Activated CD4-positive, alpha-beta T cell treated with anti-CD3 and anti-CD28 coated beads, Interleukin-2, amount 50 U/mL, for 24 hours (primary cell): ENCODE measurements around the gene FAM47C.
"Not testable (repeated sequence)": the region's sequence is repeated elsewhere in the genome, so short reads cannot be mapped to it uniquely, and the experiment has no call there.

ENCODE experiments used
- DNase-seq, 2 donors: peaks; one replicate each; pipeline ENCODE4 v3.0.0-alpha.2; 2020; ENCODE audit warnings: low read depth in 1 of 2, low spot score in 1 of 2

The FAM47C gene

DNA sequence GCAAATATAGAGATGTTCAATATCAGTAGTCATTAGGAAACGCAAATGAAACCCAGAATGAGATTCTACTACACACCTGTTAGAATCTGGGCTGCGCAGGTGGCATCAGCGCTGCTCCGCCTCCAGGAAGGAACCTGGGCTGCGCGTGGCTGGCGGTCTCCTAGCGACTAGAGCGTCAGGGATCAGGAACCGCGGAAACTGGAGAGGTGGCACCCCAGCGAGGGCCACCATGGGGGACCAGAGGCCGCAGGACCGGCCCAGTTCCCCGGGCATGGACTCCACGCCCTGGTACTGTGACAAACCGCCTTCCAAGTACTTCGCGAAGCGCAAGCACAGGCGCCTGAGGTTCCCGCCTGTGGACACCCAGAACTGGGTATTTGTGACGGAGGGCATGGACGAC is at the start of gene FAM47C:
FAM47C (plus strand) TSS at position 185 of the 400 bp plus-strand sequence; CDS start at position 230, 45 bp downstream.
- not testable (repeated sequence) for DNase-seq

DNA sequence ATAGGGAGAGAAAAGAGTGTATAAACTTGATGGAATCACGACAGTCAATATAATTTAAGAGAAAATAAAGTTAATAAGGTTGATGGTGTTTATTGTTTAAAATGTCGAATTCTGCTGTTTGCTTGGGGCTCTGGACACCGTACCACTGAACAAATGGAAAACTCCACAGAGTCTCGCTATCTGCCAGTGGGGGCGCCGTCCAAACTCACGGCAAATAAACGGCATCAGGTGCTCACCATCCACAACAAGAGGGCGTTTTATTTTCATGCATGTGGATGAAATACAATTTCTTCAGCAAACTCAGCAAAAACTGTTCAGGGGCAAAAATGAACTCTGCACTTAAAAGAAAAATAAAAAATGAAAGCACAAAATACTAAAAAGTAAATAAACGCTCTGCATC is 46.6 kb upstream of the FAM47C start:
- DNase-seq = no peak

DNA sequence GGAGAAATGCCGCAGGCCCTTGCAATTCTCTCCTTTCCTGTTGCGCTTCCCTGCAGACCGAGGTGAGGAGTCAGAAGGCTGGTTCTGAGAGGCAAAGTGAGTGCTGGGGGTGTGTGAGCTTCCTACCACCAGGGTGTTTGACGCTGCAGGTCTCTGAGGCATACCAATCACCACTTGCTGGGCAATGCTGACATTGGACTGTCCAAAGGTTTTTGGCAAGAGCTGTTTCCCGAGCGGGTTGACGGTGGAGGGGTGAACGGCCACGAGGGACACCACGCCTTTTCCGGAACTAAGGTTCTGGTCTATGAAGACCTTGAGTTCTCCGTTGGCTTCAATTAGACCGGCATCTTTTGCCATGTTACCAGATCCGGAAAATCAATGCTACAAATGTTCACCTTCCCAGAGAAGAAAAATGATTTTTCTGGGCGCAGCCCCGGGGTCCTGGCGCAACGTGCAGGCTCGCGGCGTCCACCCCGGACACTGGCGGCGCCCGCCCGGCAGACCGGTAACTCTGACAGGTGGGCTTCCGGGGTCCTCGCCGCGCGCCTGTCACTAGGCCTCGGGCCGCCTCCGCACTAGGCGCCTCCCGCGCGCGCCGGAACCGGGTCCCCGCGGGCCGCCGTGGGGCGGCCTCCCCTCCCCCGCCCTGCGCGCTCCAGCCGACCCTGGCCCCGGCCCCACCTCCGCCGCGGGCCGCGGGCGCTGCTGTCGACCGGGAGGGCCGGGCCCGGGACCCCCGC is 44.9 kb upstream of the FAM47C start:
- DNase-seq = no peak

DNA sequence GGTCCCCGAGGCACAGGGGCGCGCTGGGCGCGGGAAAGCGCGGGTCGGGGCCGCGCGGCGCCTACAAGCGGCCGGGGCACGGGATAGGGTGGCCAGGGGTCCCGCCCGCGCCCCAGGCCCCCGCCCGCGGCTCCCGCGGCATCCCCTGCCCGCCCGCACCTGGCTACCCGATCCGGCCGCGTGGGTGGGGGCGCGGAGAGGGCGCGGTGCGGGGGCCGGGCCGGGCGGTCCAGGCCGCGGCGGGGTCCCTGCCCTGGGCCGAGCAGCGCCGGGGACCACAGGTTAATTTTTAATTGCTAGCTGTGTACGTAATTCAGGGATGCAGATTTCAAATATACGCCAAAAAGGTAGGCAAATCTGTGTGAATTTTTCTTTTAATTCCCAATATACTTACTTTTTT is 44.3 kb upstream of the FAM47C start:
- DNase-seq = no peak

DNA sequence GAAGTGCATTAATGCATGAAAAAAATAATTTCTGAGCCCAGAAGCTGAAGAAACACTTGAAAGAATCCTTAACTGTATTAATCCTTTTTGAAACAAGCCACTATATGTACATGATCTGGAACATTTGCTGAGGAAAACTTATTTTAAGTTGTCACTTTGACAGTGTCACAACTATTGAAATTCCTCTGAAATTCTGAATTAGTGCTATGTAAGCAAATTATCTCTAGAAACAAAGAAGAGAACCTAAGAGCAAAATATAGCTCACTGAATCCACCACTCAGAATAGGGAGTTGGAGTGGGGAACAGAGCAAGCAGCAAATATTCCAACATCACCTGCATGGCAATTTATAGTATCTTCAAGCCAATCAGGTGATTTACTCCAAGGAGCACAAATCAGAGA is 34.6 kb upstream of the FAM47C start:
- DNase-seq = no peak

DNA sequence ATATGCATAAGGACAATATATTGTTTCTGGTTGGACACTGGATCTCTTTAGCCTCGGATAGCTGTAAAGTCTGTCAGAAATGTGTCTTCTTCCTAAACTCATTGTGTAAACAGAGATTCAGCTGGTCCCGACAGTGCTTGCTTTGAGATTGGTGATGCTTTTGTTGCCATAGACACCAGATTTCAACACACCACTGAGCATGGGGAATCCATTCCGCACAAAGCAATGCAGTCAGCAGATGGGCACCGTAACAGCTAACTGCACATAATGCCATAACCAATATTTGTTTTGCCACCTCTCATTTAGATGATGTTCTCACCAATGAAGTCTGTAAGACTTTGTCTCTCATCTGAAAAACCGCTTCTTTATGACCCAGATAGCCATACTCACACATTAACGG is 33.3 kb upstream of the FAM47C start:
- DNase-seq = no peak

DNA sequence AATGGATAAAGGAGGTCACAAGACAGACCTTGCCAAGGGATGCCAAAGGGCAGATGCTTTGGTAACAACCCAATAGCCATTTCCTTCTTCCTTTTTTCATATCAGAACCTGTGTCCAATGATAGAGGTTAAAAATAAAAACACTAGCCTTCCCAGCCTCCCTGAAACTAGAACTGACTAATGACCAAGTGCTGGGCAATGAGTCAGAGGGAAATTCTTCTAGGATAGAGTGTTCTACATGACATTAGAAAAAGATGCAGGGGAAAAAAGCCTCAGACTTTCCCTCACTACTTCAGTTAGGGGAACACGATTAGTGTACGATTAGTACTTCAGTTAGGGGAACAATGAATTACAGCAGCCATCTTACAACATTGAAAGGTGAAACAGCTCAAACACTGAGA is 29.3 kb upstream of the FAM47C start:
- DNase-seq = no peak

DNA sequence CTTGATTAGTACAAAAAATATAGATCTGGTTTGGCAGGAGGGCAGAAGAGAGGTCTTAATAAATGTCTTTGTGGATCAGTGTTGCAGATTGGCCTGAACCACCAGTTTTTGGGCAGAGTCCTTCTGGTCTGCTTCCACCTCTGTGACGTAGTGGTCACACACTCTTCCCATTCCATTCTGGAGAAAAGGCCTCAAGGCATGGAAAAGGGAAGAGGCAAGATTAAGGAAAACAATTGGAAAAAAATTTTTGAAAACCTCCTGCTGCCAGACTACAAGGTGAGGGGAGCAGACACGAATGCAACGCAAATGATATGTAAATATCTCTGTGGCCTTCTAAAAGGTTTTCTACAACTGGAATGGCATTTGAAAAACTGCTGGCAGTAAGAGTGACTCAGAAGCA is 24.3 kb upstream of the FAM47C start:
- no peak for DNase-seq

DNA sequence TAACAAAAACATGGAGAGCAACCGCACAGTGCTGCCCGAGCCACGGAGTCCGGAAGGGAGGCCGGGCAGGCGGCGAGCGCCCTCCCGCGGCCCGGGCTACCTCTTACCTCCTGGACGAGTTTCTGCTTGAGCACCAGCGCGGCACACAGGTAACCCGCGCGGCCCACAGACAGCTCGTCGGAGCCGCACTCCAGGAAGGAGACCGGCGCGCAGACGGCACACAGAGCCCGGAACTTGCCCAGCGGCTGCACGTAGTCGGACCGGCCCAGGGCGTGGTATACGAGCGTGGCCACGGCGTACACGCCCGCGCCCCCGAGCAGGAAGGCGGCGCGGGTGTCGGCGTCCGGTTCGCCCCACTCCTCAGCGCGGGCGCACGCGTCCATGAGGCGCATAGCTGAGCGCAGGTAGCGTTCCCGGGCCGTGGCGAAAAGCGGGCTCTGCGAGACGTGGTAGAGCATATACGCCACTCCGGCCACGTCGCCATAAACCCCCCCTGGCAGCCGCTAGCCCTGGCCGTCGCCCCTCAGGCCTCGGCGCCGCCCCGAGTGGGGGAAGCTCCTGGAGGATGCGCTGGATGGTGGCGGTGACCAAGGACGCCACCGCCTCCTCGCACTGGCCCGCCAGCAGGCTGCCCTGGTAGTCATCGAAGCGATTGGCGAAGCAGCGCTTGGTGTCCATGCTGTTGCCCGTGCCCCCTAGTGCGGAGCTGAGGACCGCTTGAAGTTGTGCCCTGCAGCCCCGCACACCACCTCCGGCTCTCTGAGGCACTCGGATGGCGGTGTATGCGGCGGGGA is 22.6 kb upstream of the FAM47C start:
- DNase-seq = not testable (repeated sequence)

DNA sequence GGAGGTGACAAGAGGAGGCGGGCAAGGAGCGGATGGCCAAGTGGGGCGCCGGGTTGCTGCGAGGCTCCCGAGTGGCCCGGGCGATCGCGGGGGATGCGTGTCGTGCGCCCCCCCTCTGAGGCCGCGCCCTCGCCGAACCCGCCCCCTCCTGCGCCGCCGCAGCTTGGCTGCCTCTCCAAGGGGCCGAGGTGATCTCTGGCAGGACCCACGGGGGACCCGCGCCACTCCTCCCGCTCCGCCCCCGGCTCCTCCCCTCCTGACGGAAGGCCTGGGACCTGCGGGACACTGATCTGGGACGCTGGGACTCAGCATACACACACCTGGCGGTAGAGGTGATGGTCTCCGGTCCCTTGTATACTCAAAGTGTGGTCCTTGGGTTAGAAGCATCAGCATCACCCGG is 21.9 kb upstream of the FAM47C start:
- DNase-seq = no peak

DNA sequence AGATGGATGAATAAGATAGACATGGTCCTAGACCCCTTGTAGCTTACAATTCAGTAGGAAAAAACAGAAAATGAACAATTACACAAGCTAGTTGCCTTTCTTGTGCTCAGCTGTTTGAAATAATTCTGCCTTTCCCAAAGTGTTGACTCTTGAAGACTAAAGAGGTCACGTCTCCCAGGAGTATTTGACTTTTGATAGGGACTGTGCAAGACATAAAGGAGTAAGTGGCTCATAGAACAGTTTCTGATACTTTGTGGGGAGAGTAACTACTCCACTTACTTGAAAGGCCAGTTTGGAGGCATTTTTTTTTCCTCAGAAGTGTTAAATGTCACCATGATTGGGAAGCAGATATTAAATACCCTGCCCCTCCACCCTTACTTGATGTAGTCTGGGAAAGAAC is 21.0 kb upstream of the FAM47C start:
- DNase-seq = not testable (repeated sequence)

DNA sequence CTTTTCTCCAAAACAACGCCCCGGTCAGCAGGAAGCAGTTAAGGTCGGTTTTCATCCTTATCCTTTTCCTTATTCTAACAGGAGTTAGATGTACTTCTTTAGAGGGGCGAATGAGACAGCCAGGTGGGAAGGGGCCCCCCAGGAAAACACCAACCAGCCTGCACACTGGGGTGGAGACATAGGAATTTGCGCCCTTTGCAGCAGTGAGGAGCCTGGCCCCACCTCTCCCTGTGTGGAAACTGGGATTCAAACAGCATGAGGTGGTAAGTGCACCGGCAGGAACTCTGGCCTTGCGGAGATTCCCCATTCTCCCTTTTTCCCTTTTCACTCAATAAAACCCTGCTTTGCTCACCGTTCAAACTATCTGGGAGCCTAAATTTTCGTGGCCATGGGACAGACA is 8.0 kb upstream of the FAM47C start:
- DNase-seq = no peak

DNA sequence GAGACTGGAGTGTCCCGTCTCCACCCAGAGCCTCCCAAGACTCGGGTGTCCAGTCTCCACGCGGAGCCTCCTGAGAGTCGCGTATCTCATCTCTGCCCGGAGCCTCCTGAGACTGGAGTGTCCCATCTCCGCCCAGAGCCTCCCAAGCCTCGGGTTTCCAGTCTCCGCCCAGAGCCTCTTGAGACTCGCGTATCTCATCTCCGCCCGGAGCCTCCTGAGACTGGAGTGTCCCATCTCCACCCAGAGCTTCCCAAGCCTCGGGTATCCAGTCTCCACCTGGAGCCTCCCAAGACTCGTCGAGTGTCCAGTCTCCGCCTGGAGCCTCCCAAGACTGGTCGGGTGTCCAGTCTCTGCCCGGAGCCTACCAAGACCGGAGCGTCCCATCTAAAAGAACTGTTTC is 2.3 kb downstream of the FAM47C start:
- no peak for DNase-seq

DNA sequence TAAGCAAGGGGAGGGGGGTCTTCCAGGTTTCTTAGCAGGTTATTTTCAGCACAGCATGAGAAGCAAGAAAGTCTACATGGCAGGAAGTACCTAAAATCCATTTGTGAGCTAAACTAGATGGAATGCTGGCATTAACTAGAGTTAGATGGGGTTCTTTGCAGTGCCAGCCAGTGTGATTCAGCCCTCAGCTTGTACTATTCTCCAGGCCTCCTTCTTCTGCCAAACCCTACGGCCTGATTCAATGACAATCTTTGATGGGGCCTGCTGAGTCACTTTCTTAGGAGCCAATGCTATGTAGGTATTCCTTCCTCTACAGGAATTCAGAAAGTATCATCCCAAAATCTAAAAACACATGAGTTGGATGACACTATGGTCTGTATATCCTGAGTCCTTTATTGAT is 26.1 kb downstream of the FAM47C start:
- DNase-seq = not testable (repeated sequence)

DNA sequence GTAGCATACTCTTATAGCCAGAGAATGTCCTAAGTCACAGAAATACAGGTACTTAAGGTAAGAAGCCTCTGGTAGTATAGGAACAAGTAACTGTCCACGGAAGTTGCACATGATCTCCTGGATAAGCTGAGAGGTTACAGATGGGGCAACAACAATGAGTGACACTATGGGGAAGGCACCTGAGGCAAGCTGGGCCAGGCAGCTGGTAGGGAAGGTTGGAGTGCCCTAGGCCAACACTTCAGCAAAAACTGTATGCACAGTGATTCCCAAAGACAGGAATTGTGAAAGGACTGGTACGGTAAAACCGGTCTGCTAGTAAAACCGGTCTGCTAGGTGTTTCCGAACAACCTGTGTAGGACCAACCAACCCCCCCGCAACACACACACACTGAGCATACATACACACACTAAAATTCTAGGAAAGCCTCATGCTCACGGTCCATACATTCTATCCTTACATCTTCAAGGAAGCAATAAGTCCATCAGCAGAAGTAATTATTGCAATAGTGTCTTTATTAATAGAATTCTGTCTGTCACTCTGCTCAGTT is 28.6 kb downstream of the FAM47C start:
- not testable (repeated sequence) for DNase-seq

DNA sequence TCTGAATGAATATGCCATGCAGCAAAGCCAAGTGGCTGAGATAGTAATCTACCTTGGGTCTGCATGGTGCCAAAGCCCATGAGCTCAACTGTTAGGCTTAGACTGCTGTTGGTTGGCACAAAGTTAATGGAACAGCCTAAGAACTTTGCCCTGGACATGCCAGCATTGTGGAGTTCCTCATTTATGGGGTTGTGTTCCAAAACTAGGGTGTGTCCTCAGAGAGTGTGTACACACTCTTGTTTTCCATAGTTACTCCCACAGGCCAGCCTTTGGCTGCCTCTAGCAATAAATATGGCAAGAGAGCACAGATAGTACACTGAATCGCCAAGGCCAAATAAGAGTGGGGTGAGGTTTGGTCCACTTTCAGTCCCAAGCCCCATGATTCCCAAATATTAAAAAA is 30.6 kb downstream of the FAM47C start:
- DNase-seq = not testable (repeated sequence)

DNA sequence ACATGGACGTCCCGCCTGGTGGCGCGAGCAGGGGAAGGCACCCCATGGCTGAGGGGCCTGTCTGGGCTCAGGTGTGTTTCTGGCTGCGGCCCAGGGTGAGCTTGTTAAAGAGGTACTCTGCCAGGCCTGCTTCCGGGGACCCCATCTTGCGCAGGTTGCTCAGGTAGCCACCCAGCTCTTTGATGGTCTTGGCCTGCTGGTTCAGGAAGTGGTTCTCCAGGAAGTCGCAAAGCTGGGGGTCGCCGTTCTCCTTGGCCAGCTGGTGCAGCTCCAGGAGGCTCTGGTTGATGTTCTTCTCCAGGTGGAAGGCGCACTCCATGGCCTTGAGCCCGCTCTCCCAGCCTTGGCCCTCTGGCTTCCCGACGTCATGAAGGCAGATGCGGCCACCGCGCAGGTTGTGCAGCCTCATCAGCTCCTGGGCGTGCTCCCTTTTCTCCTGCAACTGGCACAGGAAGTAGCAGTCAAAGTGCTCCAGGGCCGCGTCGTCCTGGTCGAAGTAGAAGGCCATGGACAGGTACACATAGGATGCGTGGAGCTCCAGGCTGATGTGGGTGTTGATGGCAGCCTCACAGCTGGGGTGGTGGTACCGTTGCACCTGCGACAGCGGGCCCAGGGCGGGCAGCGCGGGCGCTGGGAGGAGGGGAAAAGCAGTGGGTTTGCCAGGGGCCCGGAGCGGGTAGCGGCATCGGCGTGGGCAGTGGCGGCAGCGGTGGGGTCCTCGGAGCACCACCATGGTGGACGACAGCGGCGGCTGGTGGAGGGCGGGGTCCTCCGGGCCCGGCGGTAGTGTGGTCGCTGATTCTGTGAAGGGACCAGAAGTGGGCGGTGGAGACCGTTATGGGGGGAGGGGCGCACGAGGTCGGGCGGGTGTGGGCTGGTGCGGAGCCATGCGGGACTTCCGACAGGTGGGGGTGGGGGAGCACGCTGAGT is 35.1 kb downstream of the FAM47C start:
- DNase-seq = not testable (repeated sequence)

DNA sequence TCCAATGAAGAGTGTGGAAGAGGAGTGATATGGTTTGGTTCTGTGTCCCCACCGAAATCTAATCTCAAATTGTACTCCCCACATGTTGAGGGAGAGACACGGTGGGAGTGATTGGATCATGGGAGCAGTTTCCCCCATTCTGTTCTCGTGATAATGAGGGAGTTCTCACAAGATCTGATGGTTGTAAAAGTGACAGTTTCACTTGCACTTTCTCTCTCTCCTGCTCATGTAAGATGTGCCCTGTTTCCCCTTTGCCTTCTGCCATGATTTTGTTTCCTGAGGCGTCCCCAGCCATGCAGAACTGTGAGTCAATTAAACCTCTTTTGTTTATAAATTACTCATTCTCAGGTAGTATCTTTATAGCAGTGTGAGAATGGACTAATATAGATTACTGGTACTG is 39.6 kb downstream of the FAM47C start:
- DNase-seq = no peak

DNA sequence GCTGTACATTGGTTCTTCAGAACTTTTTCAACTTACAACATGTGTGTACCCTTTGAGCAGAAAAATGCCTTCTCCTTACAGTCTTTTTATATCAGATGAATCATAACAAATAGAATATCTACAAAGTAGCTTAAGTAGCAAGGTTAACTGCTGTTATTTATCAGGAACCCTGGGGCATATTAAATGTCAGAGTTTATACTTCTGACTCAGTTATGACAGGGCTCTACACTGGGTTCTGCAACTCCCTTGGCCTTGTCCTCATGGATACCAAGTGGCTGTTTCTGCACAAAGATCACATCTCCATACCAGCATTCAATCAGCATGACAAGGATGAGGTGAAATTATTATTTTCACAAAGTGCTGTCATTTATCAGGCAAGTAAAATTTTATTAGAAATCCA is 49.4 kb downstream of the FAM47C start:
- DNase-seq = not testable (repeated sequence)

DNA sequence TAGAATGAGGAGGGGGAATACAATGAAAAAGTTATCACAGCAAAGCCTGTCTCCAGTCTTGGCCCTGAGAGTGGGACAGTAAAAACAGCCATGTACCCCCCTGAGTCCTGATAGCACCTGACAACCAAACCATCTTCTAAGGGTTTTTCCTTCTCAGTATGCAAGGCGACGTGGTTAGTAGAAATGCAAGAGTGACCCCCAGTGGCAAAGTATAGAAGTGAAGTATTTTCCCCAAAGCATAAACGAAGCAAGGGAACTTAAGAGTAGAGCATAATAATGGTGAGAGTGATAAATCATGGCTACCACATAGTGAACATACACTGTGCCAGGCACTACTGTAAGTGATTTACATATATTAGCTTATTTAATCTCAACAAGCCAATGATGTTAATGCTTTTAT is 52.8 kb downstream of the FAM47C start:
- DNase-seq = no peak
